ENCODE results near the gene RHOG.
"Not testable (repeated sequence)": the region's sequence is repeated elsewhere in the genome, so short reads cannot be mapped to it uniquely, and the experiment has no call there.

The RHOG gene

GRCh38 chr11:3834349-3834663 lies 6.5 kb downstream of the RHOG start:
- no peak for DNase-seq (ENCODE audit: low read depth)

GRCh38 chr11:3833449-3833848 lies 7.3 kb downstream of the RHOG start:
- DNase-seq (ENCODE audit: low read depth) = no peak

GRCh38 chr11:3832816-3833215 lies 7.9 kb downstream of the RHOG start:
- DNase-seq (ENCODE audit: low read depth) = no peak

- DNase-seq (ENCODE audit: low read depth) = no peak
Measured at GRCh38 chr11:3831378-3832239, 9.2 kb downstream of the RHOG start.

GRCh38 chr11:3830730-3831129 lies 10.0 kb downstream of the RHOG start:
- DNase-seq (ENCODE audit: low read depth) = no peak

GRCh38 chr11:3830088-3830487 lies 10.7 kb downstream of the RHOG start:
- DNase-seq (ENCODE audit: low read depth) = no peak

GRCh38 chr11:3827434-3828186 lies 13.1 kb downstream of the RHOG start:
- no peak for DNase-seq (ENCODE audit: low read depth)

- DNase-seq (ENCODE audit: low read depth) = no peak
Measured at GRCh38 chr11:3826721-3827120, 14.0 kb downstream of the RHOG start.

- no peak for DNase-seq (ENCODE audit: low read depth)
Measured at GRCh38 chr11:3825473-3826154, 15.1 kb downstream of the RHOG start.

GRCh38 chr11:3824714-3825472 lies 15.9 kb downstream of the RHOG start:
- DNase-seq (ENCODE audit: low read depth) = no peak

- no peak for DNase-seq (ENCODE audit: low read depth)
Measured at GRCh38 chr11:3823762-3824506, 16.8 kb downstream of the RHOG start.

GRCh38 chr11:3823303-3823702 lies 17.5 kb downstream of the RHOG start:
- DNase-seq (ENCODE audit: low read depth) = no peak

GRCh38 chr11:3822312-3822711 lies 18.4 kb downstream of the RHOG start:
- DNase-seq (ENCODE audit: low read depth) = no peak

GRCh38 chr11:3820971-3821370 lies 19.8 kb downstream of the RHOG start:
- DNase-seq (ENCODE audit: low read depth) = no peak

GRCh38 chr11:3817181-3817800 lies 23.5 kb downstream of the RHOG start:
- DNase-seq (ENCODE audit: low read depth) = no peak

- no peak for DNase-seq (ENCODE audit: low read depth)
Measured at GRCh38 chr11:3816673-3817072, 24.1 kb downstream of the RHOG start.

- DNase-seq (ENCODE audit: low read depth) = no peak
Measured at GRCh38 chr11:3815845-3816244, 24.9 kb downstream of the RHOG start.

GRCh38 chr11:3814832-3815231 lies 25.9 kb downstream of the RHOG start:
- DNase-seq (ENCODE audit: low read depth) = not testable (repeated sequence)

- no peak for DNase-seq (ENCODE audit: low read depth)
Measured at GRCh38 chr11:3810951-3811350, 29.8 kb downstream of the RHOG start.

GRCh38 chr11:3810446-3810845 lies 30.3 kb downstream of the RHOG start:
- no peak for DNase-seq (ENCODE audit: low read depth)

- DNase-seq (ENCODE audit: low read depth) = no peak
Measured at GRCh38 chr11:3809624-3809928, 31.2 kb downstream of the RHOG start.

Data from HS-27A (cell line).